Activated CD8-positive, alpha-beta T cell treated with anti-CD3 and anti-CD28 coated beads for 36 hours (primary cell): ENCODE results near the gene VIT. TPM values are rescaled to one million over a fixed set of nuclear protein-coding genes. Genes with fewer than 3 reads are reported as not detected.

Experiments used
- ATAC-seq: fragments of 200-7000 bp; cut with Tn5 transposase; one replicate; pipeline ENCODE4 v1.10.0; 2021; ENCODE audit warnings: mild to moderate bottlenecking, moderate library complexity
- CTCF ChIA-PET: fragments of 350-600 bp; sonication (Branson Sonifier 250); formaldehyde crosslinking; loops from one replicate; lab custom pipeline; 2021; ENCODE audit warnings: antibody characterized with exemption; lab: Charles Lee
- POLR2A ChIA-PET: fragments of 350-600 bp; sonication (Branson Sonifier 250); formaldehyde crosslinking; loops from one replicate; lab custom pipeline; 2021; ENCODE audit warnings: antibody characterized with exemption; lab: Charles Lee
- DNase-seq: peaks from one replicate; pipeline ENCODE4 v3.0.0-alpha.2; 2020
- H3K27ac Mint-ChIP-seq: one replicate; pipeline ENCODE4 v1.8.0; 2021; ENCODE audit warnings: mild to moderate bottlenecking, mixed read lengths
- H3K27me3 Mint-ChIP-seq: one replicate; pipeline ENCODE4 v1.8.0; 2021; ENCODE audit warnings: mixed read lengths
- H3K36me3 Mint-ChIP-seq: one replicate; pipeline ENCODE4 v1.8.0; 2021; ENCODE audit warnings: low read depth, mixed read lengths
- H3K4me1 Mint-ChIP-seq: one replicate; pipeline ENCODE4 v1.8.0; 2021; ENCODE audit warnings: low read depth, mixed read lengths
- H3K4me3 Mint-ChIP-seq: one replicate; pipeline ENCODE4 v1.8.0; 2021; ENCODE audit warnings: mild to moderate bottlenecking, moderate library complexity, mixed read lengths
- H3K9me3 Mint-ChIP-seq: one replicate; pipeline ENCODE4 v1.8.0; 2021; ENCODE audit warnings: mixed read lengths
- intact Hi-C: fragments of 100-400 bp; cut with micrococcal nuclease; formaldehyde crosslinking; loops from one replicate; pipeline ENCODE4 v1.10.0; 2022
- total RNA-seq, 2 experiments: library from RNA; stranded (reverse); gene quantifications; one replicate each; pipeline ENCODE4 v1.2.3, GENCODE V29; 2021
- TF ChIP-seq, protein P1 (sequence below): fragments of 200-600 bp; IDR thresholded peaks from one replicate; pipeline ENCODE4 v1.8.0; 2022; ENCODE audit warnings: antibody characterized with exemption, mild to moderate bottlenecking

VIT gene
- total RNA-seq, 2 experiments from 2014 or later, result not detected

DNA sequence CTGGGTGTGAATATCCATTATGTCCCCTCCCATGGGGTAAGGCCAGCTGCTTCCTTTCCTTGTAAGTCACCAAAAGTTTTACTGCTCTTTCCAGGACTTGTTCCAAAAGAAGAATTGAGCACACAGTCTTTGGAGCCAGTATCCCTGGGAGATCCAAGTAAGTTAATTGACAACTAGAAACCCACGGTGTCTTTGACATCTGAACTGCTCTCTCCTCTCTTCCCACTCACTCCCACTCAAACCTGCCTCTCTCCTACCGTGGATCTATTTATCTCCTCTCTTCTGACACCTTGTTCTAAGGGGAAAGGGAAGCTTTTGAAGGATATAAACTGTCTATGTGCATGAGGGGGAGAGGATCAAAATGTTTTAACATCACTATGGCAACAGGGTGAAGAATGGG lies 86.7 kb downstream of the VIT start:
- CTCF ChIA-PET, result interaction anchor here (4.3 kb wide), 1 partner anchor 8 kb away, joined by 49 read pairs; no protein-coding TSS in a partner anchor

DNA sequence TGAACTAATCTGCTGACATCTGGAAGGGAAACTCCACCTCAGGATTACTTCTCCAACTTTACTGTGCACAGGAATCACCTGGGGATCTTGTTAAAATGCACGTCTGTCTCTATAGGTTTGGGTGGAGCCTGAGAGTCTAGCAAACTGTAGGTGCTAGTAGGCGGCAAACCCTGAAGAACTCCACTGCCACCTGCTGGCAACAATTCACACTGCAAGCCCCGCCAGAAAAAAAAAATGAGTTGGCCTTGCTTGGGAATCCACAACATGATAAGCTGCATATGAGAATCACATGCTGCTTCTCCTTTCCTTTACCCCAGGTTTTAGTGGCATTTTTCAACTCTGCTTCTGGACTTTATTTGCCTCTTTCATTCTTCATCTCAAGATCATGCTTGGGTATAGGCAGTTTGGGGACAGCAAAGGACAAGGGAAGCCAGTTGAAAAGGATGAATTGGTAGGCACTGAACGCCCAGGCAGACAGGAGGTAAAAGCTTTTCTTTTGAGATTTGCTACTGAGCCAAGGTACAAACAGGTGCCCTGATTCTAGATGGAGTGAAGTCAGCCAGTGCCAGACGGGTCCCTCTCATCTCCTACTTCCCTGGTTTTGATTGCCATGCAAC lies 88.8 kb downstream of the VIT start:
- no peaks in the 10 kb centered on the region for H3K36me3 Mint-ChIP-seq
- H3K27me3 Mint-ChIP-seq, result peaks cover 9% of the 10 kb centered on the region
- TF ChIP-seq, protein P1, sequence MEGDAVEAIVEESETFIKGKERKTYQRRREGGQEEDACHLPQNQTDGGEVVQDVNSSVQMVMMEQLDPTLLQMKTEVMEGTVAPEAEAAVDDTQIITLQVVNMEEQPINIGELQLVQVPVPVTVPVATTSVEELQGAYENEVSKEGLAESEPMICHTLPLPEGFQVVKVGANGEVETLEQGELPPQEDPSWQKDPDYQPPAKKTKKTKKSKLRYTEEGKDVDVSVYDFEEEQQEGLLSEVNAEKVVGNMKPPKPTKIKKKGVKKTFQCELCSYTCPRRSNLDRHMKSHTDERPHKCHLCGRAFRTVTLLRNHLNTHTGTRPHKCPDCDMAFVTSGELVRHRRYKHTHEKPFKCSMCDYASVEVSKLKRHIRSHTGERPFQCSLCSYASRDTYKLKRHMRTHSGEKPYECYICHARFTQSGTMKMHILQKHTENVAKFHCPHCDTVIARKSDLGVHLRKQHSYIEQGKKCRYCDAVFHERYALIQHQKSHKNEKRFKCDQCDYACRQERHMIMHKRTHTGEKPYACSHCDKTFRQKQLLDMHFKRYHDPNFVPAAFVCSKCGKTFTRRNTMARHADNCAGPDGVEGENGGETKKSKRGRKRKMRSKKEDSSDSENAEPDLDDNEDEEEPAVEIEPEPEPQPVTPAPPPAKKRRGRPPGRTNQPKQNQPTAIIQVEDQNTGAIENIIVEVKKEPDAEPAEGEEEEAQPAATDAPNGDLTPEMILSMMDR, result peak; percentile 92
- POLR2A ChIA-PET, result interaction anchor here (0.6 kb wide), 1 partner anchor 1058 kb away, joined by 3 read pairs; no protein-coding TSS in a partner anchor
- ATAC-seq, result peak; percentile 92
- DNase-seq, result peak; percentile 75
- intact Hi-C loops, result loop anchor here (10.0 kb wide), 1 partner anchor 430 kb away; the partner anchor contains the start of gene CRIM1
- H3K4me1 Mint-ChIP-seq, result no peaks in the 10 kb centered on the region
- no peak overlapping the region for H3K27ac Mint-ChIP-seq
- CTCF ChIA-PET, result interaction anchor here (0.6 to 4.3 kb wide), 29 partner anchors 10 to 1676 kb away, joined by 3 to 49 read pairs (median 3); no protein-coding TSS in a partner anchor
- H3K9me3 Mint-ChIP-seq, result no peaks in the 10 kb centered on the region
- H3K4me3 Mint-ChIP-seq, result no peak overlapping the region

More for the DNA sequence above, 86.7 kb downstream of the VIT start:
- POLR2A ChIA-PET, result no interaction called here
- peaks cover 9% of the 10 kb centered on the region for H3K27me3 Mint-ChIP-seq
- no peaks in the 10 kb centered on the region for H3K9me3 Mint-ChIP-seq
- no peak overlapping the region for H3K27ac Mint-ChIP-seq
- H3K4me3 Mint-ChIP-seq, result no peak overlapping the region
- H3K4me1 Mint-ChIP-seq, result no peaks in the 10 kb centered on the region
- H3K36me3 Mint-ChIP-seq, result no peaks in the 10 kb centered on the region
- intact Hi-C loops, result loop anchor here (5.0 to 10.0 kb wide), 2 partner anchors 224 to 428 kb away; partner anchors contain the start of gene CRIM1
- DNase-seq (no peak), ATAC-seq (no peak)
- TF ChIP-seq, protein P1, result no peak

DNA sequence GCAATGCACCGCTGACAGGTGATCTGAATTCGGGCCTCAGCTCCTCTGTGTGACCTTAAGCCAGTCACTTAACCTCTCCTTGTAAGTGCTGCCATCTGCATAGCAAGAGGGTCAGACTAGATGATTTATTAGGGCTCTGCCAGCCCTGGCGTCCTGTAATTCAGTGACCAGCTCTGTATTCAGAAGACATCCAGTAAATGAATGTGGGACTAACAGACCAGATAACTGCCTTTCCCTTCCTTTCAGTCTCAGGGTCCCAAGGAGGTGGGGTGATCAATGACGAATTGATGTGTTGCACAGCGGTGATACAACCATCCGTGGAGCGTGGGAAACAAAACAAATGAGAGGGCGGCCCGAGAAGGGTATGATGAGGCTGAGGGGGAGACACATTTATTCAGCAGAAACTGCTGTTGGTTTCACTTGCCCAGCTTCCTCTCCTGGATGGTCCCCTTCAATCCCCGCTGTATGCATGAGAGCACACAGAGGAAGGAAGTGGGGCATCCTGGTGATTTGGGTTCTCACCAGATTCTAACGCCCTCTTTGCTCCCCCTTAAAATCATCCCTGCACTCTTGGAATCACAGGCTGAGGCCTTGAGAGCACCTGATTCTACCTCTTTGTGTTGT lies 92.8 kb downstream of the VIT start:
- ATAC-seq, result no peak
- TF ChIP-seq, protein P1, result no peak
- no peaks in the 10 kb centered on the region for H3K36me3 Mint-ChIP-seq
- H3K27ac Mint-ChIP-seq, result no peak overlapping the region
- ChIA-PET CTCF (interaction anchor here (1.2 to 1.7 kb wide), 3 partner anchors 9 to 17 kb away, joined by 3 to 9 read pairs (median 4); no protein-coding TSS in a partner anchor), POLR2A (no interaction called here)
- H3K4me1 Mint-ChIP-seq, result no peaks in the 10 kb centered on the region
- DNase-seq, result no peak
- no peaks in the 10 kb centered on the region for H3K27me3 Mint-ChIP-seq
- intact Hi-C loops, result loop anchor here (10.0 kb wide), 1 partner anchor 434 kb away; the partner anchor contains the start of gene CRIM1
- no peak overlapping the region for H3K4me3 Mint-ChIP-seq
- no peaks in the 10 kb centered on the region for H3K9me3 Mint-ChIP-seq

DNA sequence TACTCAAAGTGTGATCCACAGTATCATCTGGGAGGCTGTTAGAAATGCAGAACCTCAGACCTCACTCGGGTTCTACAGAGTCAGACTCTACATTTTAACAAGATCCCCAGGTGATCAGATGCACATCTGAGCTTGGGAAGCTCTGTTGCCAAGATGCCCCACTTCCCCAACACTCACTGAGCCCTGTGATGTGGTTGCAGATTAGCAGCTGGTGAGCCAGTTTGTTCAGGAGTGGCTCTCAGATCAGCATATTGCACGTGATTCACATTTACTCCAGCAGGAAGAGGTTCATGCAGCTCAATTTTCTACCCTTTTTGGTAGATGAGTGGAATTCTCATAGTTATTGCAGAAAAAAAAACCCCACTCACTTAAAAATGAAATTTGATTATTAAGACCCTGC lies 96.4 kb downstream of the VIT start:
- Mint-ChIP-seq H3K27me3 (peaks cover 12% of the 10 kb centered on the region), H3K4me3 (no peak overlapping the region), H3K9me3 (no peaks in the 10 kb centered on the region), H3K4me1 (peaks cover 3% of the 10 kb centered on the region), H3K27ac (no peak overlapping the region), H3K36me3 (no peaks in the 10 kb centered on the region)
- DNase-seq (no peak), ATAC-seq (no peak)
- intact Hi-C loops, result no loop called here
- ChIA-PET POLR2A (no interaction called here), CTCF (interaction anchor here (0.7 to 1.8 kb wide), 3 partner anchors 8 to 12 kb away, joined by 3 to 7 read pairs (median 4); no protein-coding TSS in a partner anchor)
- TF ChIP-seq, protein P1, result no peak
